K562 (cell line): ENCODE measurements around the gene RBMX2. TPM values are rescaled to one million over a fixed set of nuclear protein-coding genes. Genes with fewer than 3 reads are reported as not detected.

Experiments
- ATAC-seq: fragments of 200-7000 bp; cut with Tn5 transposase; 3 replicates; pipeline ENCODE4 v1.9.1; 2020; ENCODE audit warnings: moderate library complexity
- BruUV-seq: library from RNA; stranded (reverse); fragments of 400-500 nt; replicated peaks from 2 replicates; lab custom pipeline; 2021; lab: Mats Ljungman, UMichigan
- CTCF ChIA-PET: fragments of 300-600 bp; formaldehyde crosslinking; extraction: SDS; loops from one replicate; lab custom pipeline; 2021; ENCODE audit warnings: low intra/inter-chr PET ratio; lab: Yijun Ruan, JAX
- POLR2A ChIA-PET: fragments of 300-600, 350-650 bp; sonication (Branson Sonifier 250); formaldehyde crosslinking; extraction: SDS; loops from one replicate; lab custom pipeline; 2021; ENCODE audit warnings: antibody characterized with exemption, inconsistent platforms; lab: Yijun Ruan, JAX
- DNase-seq, 4 experiments: peaks; one replicate each; pipeline versions ENCODE4 v3.0.0 to v3.0.0-alpha.2; 2011 to 2018; ENCODE audit warnings: low spot score in 3 of 4, mixed read lengths in 3 of 4; ENCODE audit errors: extremely low read depth in 1 of 4
- FAIRE-seq: peaks from 2 replicates; lab custom pipeline; 2011; peaks lifted over from hg19 to GRCh38; lab: Jason Lieb, UNC
- H2AFZ ChIP-seq: 2 replicates; pipeline ENCODE4 v1.6.0; 2011; ENCODE audit warnings: low read depth, low read length, control low read depth, inconsistent platforms
- H3K27ac ChIP-seq: fragments of 200-600 bp; 3 replicates; pipeline ENCODE4 v1.8.0; 2011; ENCODE audit warnings: low read depth, mild to moderate bottlenecking, control low read depth, inconsistent platforms, low read length, moderate library complexity, mixed read lengths; ENCODE audit errors: extremely low read depth
- H3K27me3 ChIP-seq, 2 experiments: fragments of 300-600 bp in 1 of 2; 2 replicates in 1 of 2; 3 replicates in 1 of 2; pipeline versions ENCODE4 v1.6.0 to v1.8.0; 2011; ENCODE audit warnings: inconsistent platforms in 2 of 2, low read length in 2 of 2, mild to moderate bottlenecking in 1 of 2, mixed read lengths in 1 of 2, moderate library complexity in 1 of 2; ENCODE audit not compliant: control insufficient read depth in 2 of 2, insufficient read depth in 2 of 2
- H3K36me3 ChIP-seq: fragments of 300-600 bp; 3 replicates; pipeline ENCODE4 v1.8.0; 2011; ENCODE audit warnings: mild to moderate bottlenecking, low read length, inconsistent platforms; ENCODE audit not compliant: control insufficient read depth, insufficient read depth
- H3K4me1 ChIP-seq, 2 experiments: fragments of 200-600 bp in 1 of 2; replicated peaks in 1 of 2; 2 replicates in 1 of 2; 3 replicates in 1 of 2; pipeline versions ENCODE4 v1.5.1 to v1.8.0; 2011; ENCODE audit warnings: inconsistent platforms in 2 of 2, low read length in 2 of 2, mild to moderate bottlenecking in 1 of 2, mixed read lengths in 1 of 2, moderate library complexity in 1 of 2; ENCODE audit not compliant: control insufficient read depth in 2 of 2, insufficient read depth in 2 of 2
- H3K4me2 ChIP-seq: 2 replicates; pipeline ENCODE4 v1.6.1; 2011; ENCODE audit warnings: low read length, control low read depth, inconsistent platforms, mixed read lengths; ENCODE audit not compliant: insufficient read depth
- H3K4me3 ChIP-seq: fragments of 200-600 bp; sonication (generic), shearing (Covaris generic); 2 replicates; pipeline ENCODE4 v1.5.1; 2016; ENCODE audit warnings: control low read depth, inconsistent platforms
- H3K79me2 ChIP-seq: fragments of 200-600 bp; 3 replicates; pipeline ENCODE4 v1.8.0; 2011; ENCODE audit warnings: low read length, inconsistent platforms; ENCODE audit not compliant: control insufficient read depth, insufficient read depth
- H3K9ac ChIP-seq, 2 experiments: 2 replicates each; pipeline versions ENCODE4 v1.6.0 to v1.6.1; 2011; ENCODE audit warnings: low read depth in 2 of 2, low read length in 2 of 2, control low read depth in 1 of 2, inconsistent platforms in 1 of 2, mild to moderate bottlenecking in 1 of 2, mixed read lengths in 1 of 2; ENCODE audit not compliant: insufficient read depth in 1 of 2
- H3K9me1 ChIP-seq: one replicate; pipeline ENCODE4 v1.6.0; 2011; ENCODE audit warnings: inconsistent platforms, mild to moderate bottlenecking, low read length, moderate library complexity; ENCODE audit not compliant: control insufficient read depth, insufficient read depth
- H3K9me3 ChIP-seq: replicated peaks from 2 replicates; pipeline ENCODE4 v1.5.1; 2011; ENCODE audit warnings: low read depth, low read length, inconsistent platforms; ENCODE audit not compliant: control insufficient read depth, insufficient read depth
- H4K20me1 ChIP-seq: replicated peaks from 2 replicates; pipeline ENCODE4 v1.6.1; 2011; ENCODE audit warnings: low read length, inconsistent platforms, mixed read lengths; ENCODE audit not compliant: control insufficient read depth, insufficient read depth
- FOXA3 ChIP-seq, 2 experiments: fragments of 450-650 bp in 1 of 2; sonication (generic) in 1 of 2; formaldehyde crosslinking; IDR thresholded peaks in 1 of 2; conservative IDR thresholded peaks in 1 of 2; 2 replicates each; pipeline versions ENCODE4 v1.4.0 to v1.8.0; 2020 to 2022; ENCODE audit warnings: mild to moderate bottlenecking in 2 of 2, missing genetic modification reagents in 1 of 2
- RCOR1 ChIP-seq, 2 experiments: IDR thresholded peaks; 2 replicates each; pipeline ENCODE4 v1.6.1; 2012; ENCODE audit warnings: low read depth in 2 of 2, low read length in 2 of 2, borderline replicate concordance in 1 of 2, improper control_type of control experiment in 1 of 2
- SPI1 ChIP-seq: IDR thresholded peaks from 2 replicates; pipeline ENCODE4 v1.6.1; 2011; ENCODE audit warnings: low read depth, low read length, control low read depth, borderline replicate concordance
- WGBS: fragments of 100-300 bp; shearing (Covaris generic); methylation state at CpG from one replicate; pipeline ENCODE4 v1.1.6; 2016; ENCODE audit warnings: low coverage, mixed read lengths; ENCODE audit not compliant: insufficient coverage; ENCODE audit errors: missing lambda C conversion rate; 5-methylcytosine and 5-hydroxymethylcytosine counted together
- in situ Hi-C: fragments of 300-500 bp; cut with MboI; formaldehyde crosslinking; loops from 4 replicates; pipeline ENCODE4 v1.15.0; 2018; ENCODE audit warnings: inconsistent platforms, mixed read lengths
- intact Hi-C: fragments of 100-400 bp; cut with micrococcal nuclease; formaldehyde crosslinking; loops from 2 replicates; pipeline ENCODE4 v1.14.2; 2022
- polyA plus RNA-seq, 8 experiments: library from polyadenylated mRNA; depleted of rRNA in 4 of 8; stranded (reverse) in 5 of 8; unstranded in 3 of 8; fragments of >200 nt; fragmentation: Nextera tagmentation in 2 of 8; fragmentation: Illumina TruSeq in 1 of 8; extraction: Ambion mirVana in 2 of 8; extraction: Trizol in 1 of 8; gene quantifications; 2 replicates each; pipeline versions ENCODE4 v1.2.1 to v1.2.3, GENCODE V29; 2011 to 2014; ENCODE audit warnings: inconsistent platforms in 1 of 8, missing spikeins in 1 of 8
- total RNA-seq, 7 experiments: library from RNA; depleted of rRNA in 6 of 7; stranded (reverse); fragments of >200 nt in 6 of 7; fragmentation: Illumina TruSeq in 2 of 7; extraction: Trizol in 2 of 7; gene quantifications; 2 replicates each; pipeline versions ENCODE4 v1.2.1 to v1.2.3, GENCODE V29; 2011 to 2021; ENCODE audit warnings: low replicate concordance in 1 of 7
- TF ChIP-seq, protein P1 (sequence below): IDR thresholded peaks from 2 replicates; pipeline ENCODE4 v1.6.1; 2012; ENCODE audit warnings: low read depth, low read length, improper control_type of control experiment, borderline replicate concordance
- TF ChIP-seq, protein P2 (sequence below): fragments of 250-450 bp; sonication (Bioruptor Pico); IDR thresholded peaks from 2 replicates; pipeline ENCODE4 v1.5.0; 2021; ENCODE audit warnings: mild to moderate bottlenecking, moderate library complexity

Gene RBMX2
- total and polyA plus RNA-seq, 9 of the 15 experiments (the other 6 are each of a cell fraction or from before 2014, with no cell fraction given), result 27.2 to 62.5 (median 54.1) TPM

DNA sequence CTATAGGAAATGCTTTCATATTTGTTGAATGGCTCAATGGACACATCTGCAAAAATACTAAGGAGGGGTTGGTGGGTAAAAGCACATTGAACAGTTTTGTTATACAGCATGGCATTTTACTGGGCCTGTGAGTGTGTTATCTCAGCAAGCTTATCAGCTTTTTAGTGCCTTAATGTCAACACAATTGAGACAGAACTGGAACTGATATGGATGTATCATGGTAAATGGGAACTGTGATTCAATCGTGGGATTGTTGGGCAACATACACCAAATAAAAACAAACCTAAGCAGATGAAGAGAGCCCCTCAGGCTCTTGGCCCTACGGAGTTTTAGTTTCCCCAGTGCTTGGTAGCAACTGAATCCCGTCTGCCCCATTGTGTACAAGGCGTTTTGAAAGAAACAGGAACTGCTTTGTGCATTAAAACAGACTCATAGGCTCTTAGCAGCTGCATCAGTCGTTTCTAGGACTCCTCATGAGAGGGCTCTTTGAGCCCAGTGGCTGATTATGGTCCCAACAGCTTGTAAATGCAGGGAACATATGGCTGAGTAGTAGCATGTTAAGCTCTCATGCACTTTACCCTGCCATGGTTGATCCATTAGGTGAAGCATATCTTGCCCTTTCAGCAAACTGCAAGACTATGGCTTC, 23.6 kb upstream of the RBMX2 start:
- no peak overlapping the region for H2AFZ ChIP-seq
- no peak overlapping the region for H3K4me3 ChIP-seq
- intact Hi-C loops, result no loop called here
- no peak for ATAC-seq
- no peak overlapping the region for H3K27ac ChIP-seq
- H3K9ac ChIP-seq, result no peak overlapping the region
- 0% methylated on average over 5 of the region's 5 CpGs for WGBS
- in situ Hi-C loops, result no loop called here
- no peaks in the 10 kb centered on the region for H3K4me1 ChIP-seq
- ChIA-PET CTCF (no interaction called here), POLR2A (no interaction called here)
- no TSS peak for BruUV-seq
- H3K79me2 ChIP-seq, result no peaks in the 10 kb centered on the region
- H3K9me1 ChIP-seq, result no peaks in the 10 kb centered on the region
- no peaks in the 10 kb centered on the region for H3K36me3 ChIP-seq
- TF ChIP-seq RCOR1 (IDR thresholded peaks at IDR 0.05; ENCODE audit: borderline replicate concordance in 1 of 2, low read depth in 2 of 2, low read length in 2 of 2), result peak in 1 of 2 experiments; percentile 71; a peak in 1 of 4 replicates
- TF ChIP-seq, protein P1, sequence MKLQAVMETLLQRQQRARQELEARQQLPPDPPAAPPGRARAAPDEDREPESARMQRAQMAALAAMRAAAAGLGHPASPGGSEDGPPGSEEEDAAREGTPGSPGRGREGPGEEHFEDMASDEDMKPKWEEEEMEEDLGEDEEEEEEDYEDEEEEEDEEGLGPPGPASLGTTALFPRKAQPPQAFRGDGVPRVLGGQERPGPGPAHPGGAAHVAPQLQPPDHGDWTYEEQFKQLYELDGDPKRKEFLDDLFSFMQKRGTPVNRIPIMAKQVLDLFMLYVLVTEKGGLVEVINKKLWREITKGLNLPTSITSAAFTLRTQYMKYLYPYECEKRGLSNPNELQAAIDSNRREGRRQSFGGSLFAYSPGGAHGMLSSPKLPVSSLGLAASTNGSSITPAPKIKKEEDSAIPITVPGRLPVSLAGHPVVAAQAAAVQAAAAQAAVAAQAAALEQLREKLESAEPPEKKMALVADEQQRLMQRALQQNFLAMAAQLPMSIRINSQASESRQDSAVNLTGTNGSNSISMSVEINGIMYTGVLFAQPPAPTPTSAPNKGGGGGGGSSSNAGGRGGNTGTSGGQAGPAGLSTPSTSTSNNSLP, result no peak
- TF ChIP-seq, protein P2, sequence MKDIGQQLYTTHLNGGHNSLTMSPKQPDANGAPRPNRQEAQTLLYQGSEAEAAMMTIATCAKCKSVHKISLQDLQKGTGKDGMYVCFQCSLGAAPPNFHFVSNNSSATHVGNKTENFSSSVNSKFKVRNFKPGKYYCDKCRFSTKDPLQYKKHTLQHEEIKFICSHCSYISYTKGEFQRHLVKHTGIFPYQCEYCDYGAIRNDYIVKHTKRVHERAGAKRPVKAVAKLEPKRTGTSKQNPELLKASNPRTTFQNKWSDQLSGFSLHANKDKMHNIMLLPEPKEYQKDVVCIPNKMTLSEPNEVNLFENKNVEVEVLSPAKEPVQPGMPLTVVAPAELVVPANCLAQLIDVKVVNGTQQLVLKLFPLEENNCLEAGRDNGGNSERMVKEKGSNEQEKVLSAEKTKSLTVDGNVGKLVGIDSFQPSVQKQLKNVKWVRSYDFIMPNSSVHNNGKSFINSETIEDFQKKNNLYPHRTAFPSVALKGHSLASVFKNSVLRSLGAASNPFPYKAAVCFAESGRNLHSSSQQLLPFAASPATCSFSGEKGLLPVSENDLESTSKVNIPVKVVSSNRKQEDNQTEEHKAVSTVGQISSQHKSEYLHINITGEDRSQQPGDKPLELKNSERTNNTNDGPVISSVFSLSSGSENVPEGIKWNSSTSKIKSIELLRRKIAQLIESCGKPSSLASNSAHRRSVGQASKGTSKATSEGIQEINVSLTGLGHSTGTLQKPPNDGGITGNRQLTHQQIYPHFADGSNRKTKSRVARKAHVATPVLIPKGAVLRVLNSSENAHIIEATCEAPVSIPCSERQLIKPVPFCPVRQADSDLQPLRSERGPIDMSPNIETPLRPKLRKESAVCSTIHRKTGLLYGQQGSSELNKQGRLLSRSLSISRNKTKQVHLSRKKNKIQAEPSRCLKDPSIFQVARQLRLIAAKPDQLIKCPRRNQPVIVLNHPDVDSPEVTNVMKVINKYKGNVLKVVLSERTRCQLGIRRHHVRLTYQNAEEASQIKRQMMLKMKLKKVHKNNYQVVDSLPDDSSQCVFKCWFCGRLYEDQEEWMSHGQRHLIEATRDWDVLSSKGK (CRISPR knock-in tag), result no peak
- TF ChIP-seq SPI1, result peak; percentile 58; the same call in 1 of the 2 replicates
- TF ChIP-seq FOXA3 (CRISPR knock-in tag; conservative IDR thresholded peaks at IDR 0.05 in 1 of 2, IDR thresholded peaks at IDR 0.05 in 1 of 2), result 0 out of 4 replicates have a peak, but pooled peaks of 1 of the 2 experiments have one; percentile 40
- TF ChIP-seq, all 486 proteins: peak for 3
- DNase-seq (no peak), FAIRE-seq (no peak)
- H3K9me3 ChIP-seq, result no peaks in the 10 kb centered on the region
- no peak overlapping the region for H3K4me2 ChIP-seq
- no peaks in the 10 kb centered on the region; a peak in 1 of 5 replicates for H3K27me3 ChIP-seq
- no peaks in the 10 kb centered on the region for H4K20me1 ChIP-seq
